GM06990 (cell line): ENCODE data around the gene CCDC116.
"Not testable (repeated sequence)": the region's sequence is repeated elsewhere in the genome, so short reads cannot be mapped to it uniquely, and the experiment has no call there.

ENCODE experiments used
- DNase-seq: peaks from one replicate; pipeline ENCODE4 v3.0.0-alpha.2; 2011; ENCODE audit not compliant: insufficient read length; ENCODE audit errors: extremely low read depth
- H3K27me3 ChIP-seq: replicated peaks from 2 replicates; pipeline ENCODE4 v1.6.0; 2011; ENCODE audit warnings: low read length; ENCODE audit not compliant: control insufficient read depth, insufficient read depth
- H3K36me3 ChIP-seq: 2 replicates; pipeline ENCODE4 v1.5.1; 2011; ENCODE audit warnings: low read length; ENCODE audit not compliant: control insufficient read depth, insufficient read depth
- H3K4me3 ChIP-seq: replicated peaks from 2 replicates; pipeline ENCODE4 v1.5.1; 2011; ENCODE audit warnings: low read depth, mild to moderate bottlenecking, control low read depth, low read length
- CTCF ChIP-seq: IDR thresholded peaks from 2 replicates; pipeline ENCODE4 v1.5.1; 2011; ENCODE audit warnings: low read length, control low read depth, mild to moderate bottlenecking, inconsistent platforms; ENCODE audit not compliant: insufficient read depth, poor library complexity, severe bottlenecking

Gene CCDC116

GRCh38 chr22:21634081-21634480 lies 1.5 kb downstream of the CCDC116 start:
- Histone ChIP-seq H3K4me3 (no peak overlapping the region), H3K36me3 (no peaks in the 10 kb centered on the region)
- TF ChIP-seq CTCF = no peak

GRCh38 chr22:21634844-21635243 lies 2.3 kb downstream of the CCDC116 start:
- Histone ChIP-seq H3K4me3 (no peak overlapping the region), H3K36me3 (no peaks in the 10 kb centered on the region), H3K27me3 (no peaks in the 10 kb centered on the region)
- no peak for DNase-seq
- TF ChIP-seq CTCF = no peak

More at GRCh38 chr22:21634081-21634480, 1.5 kb downstream of the CCDC116 start:
- no peaks in the 10 kb centered on the region for H3K27me3 ChIP-seq
- DNase-seq = no peak

- no peak for TF ChIP-seq CTCF
- Histone ChIP-seq H3K36me3 (no peaks in the 10 kb centered on the region), H3K4me3 (no peak overlapping the region), H3K27me3 (no peaks in the 10 kb centered on the region)
- no peak for DNase-seq
Measured at GRCh38 chr22:21635771-21636510, 3.4 kb downstream of the CCDC116 start.

GRCh38 chr22:21636629-21637218 lies 4.2 kb downstream of the CCDC116 start:
- TF ChIP-seq CTCF = no peak
- no peak for DNase-seq
- H3K27me3 ChIP-seq = no peaks in the 10 kb centered on the region
- no peaks in the 10 kb centered on the region for H3K36me3 ChIP-seq
- no peak overlapping the region for H3K4me3 ChIP-seq

- H3K4me3 ChIP-seq, H3K36me3 ChIP-seq, H3K27me3 ChIP-seq, DNase-seq: not testable (repeated sequence)
Measured at GRCh38 chr22:21637450-21637849, 4.9 kb downstream of the CCDC116 start.

- no peaks in the 10 kb centered on the region for H3K27me3 ChIP-seq
- H3K4me3 ChIP-seq = no peak overlapping the region
- DNase-seq = no peak
- no peak for TF ChIP-seq CTCF
- H3K36me3 ChIP-seq = peaks cover 8% of the 10 kb centered on the region
Measured at GRCh38 chr22:21639359-21639758, 6.8 kb downstream of the CCDC116 start.
